ENCODE measurements around the gene NSUN6. TPM values are rescaled to one million over a fixed set of nuclear protein-coding genes. Genes with fewer than 3 reads are reported as not detected.
"Not testable (repeated sequence)": the region's sequence is repeated elsewhere in the genome, so short reads cannot be mapped to it uniquely, and the experiment has no call there.

NSUN6 gene
- total RNA-seq, 1 experiment from 2014 or later = 8.4 TPM

- no peaks in the 10 kb centered on the region for H3K9me3 ChIP-seq (replicated peaks)
- peak overlapping the region; percentile 62 for H3K4me3 ChIP-seq
- no peak overlapping the region for H3K27ac ChIP-seq
- peak in 1 of 2 experiments; percentile 20 for DNase-seq (ENCODE audit: low read depth in 1 of 2, low spot score in 2 of 2)
- H3K36me3 ChIP-seq = peaks cover 5% of the 10 kb centered on the region
- H3K27me3 ChIP-seq (replicated peaks) = no peaks in the 10 kb centered on the region
- H3K4me1 ChIP-seq (replicated peaks) = no peaks in the 10 kb centered on the region
These were observed 886 bp downstream of the NSUN6 start for GRCh38 chr10:18650404-18650997.

- Histone ChIP-seq H3K9me3 (replicated peaks) (no peaks in the 10 kb centered on the region), H3K4me3 (no peak overlapping the region), H3K36me3 (peaks cover 9% of the 10 kb centered on the region), H3K4me1 (replicated peaks) (no peaks in the 10 kb centered on the region), H3K27ac (no peak overlapping the region), H3K27me3 (replicated peaks) (no peaks in the 10 kb centered on the region)
- DNase-seq (ENCODE audit: low read depth in 1 of 2, low spot score in 2 of 2) = no peak
These were observed 1.9 kb downstream of the NSUN6 start for GRCh38 chr10:18649364-18649959.

GRCh38 chr10:18647945-18648344, 3.4 kb downstream of the NSUN6 start:
- H3K27ac ChIP-seq = no peak overlapping the region

GRCh38 chr10:18647151-18647550, 4.2 kb downstream of the NSUN6 start:
- Histone ChIP-seq H3K4me3 (no peak overlapping the region), H3K27me3 (replicated peaks) (no peaks in the 10 kb centered on the region), H3K4me1 (replicated peaks) (no peaks in the 10 kb centered on the region), H3K9me3 (replicated peaks) (no peaks in the 10 kb centered on the region), H3K36me3 (peaks cover 9% of the 10 kb centered on the region), H3K27ac (no peak overlapping the region)
- no peak for DNase-seq (ENCODE audit: low read depth in 1 of 2, low spot score in 2 of 2)

More at GRCh38 chr10:18647945-18648344, 3.4 kb downstream of the NSUN6 start:
- no peak overlapping the region for H3K4me3 ChIP-seq
- no peak for DNase-seq (ENCODE audit: low read depth in 1 of 2, low spot score in 2 of 2)
- no peaks in the 10 kb centered on the region for H3K9me3 ChIP-seq (replicated peaks)
- peaks cover 9% of the 10 kb centered on the region for H3K36me3 ChIP-seq
- H3K4me1 ChIP-seq (replicated peaks) = no peaks in the 10 kb centered on the region
- no peaks in the 10 kb centered on the region for H3K27me3 ChIP-seq (replicated peaks)

- not testable (repeated sequence) for H3K27ac ChIP-seq; H3K36me3 ChIP-seq; H3K4me1 ChIP-seq (replicated peaks); H3K4me3 ChIP-seq; H3K27me3 ChIP-seq (replicated peaks); H3K9me3 ChIP-seq (replicated peaks); DNase-seq (ENCODE audit: low read depth in 1 of 2, low spot score in 2 of 2)
These were observed 11.7 kb downstream of the NSUN6 start for GRCh38 chr10:18639719-18640118.

GRCh38 chr10:18637400-18637799, 14.0 kb downstream of the NSUN6 start:
- H3K4me3 ChIP-seq; H3K27me3 ChIP-seq (replicated peaks); H3K27ac ChIP-seq; H3K9me3 ChIP-seq (replicated peaks); DNase-seq (ENCODE audit: low read depth in 1 of 2, low spot score in 2 of 2); H3K36me3 ChIP-seq; H3K4me1 ChIP-seq (replicated peaks): not testable (repeated sequence)

- no peak overlapping the region for H3K27ac ChIP-seq
- H3K9me3 ChIP-seq (replicated peaks) = no peaks in the 10 kb centered on the region
- no peak overlapping the region for H3K4me3 ChIP-seq
- H3K27me3 ChIP-seq (replicated peaks) = no peaks in the 10 kb centered on the region
- H3K36me3 ChIP-seq = peaks cover 3% of the 10 kb centered on the region; the same call in 1 of the 2 replicates
- no peak for DNase-seq (ENCODE audit: low read depth in 1 of 2, low spot score in 2 of 2)
- H3K4me1 ChIP-seq (replicated peaks) = no peaks in the 10 kb centered on the region
These were observed 15.4 kb downstream of the NSUN6 start for GRCh38 chr10:18635995-18636394.

GRCh38 chr10:18632500-18632899, 18.9 kb downstream of the NSUN6 start:
- not testable (repeated sequence) for H3K9me3 ChIP-seq (replicated peaks); H3K4me3 ChIP-seq

GRCh38 chr10:18627452-18628018, 23.9 kb downstream of the NSUN6 start:
- H3K4me1 ChIP-seq (replicated peaks); H3K9me3 ChIP-seq (replicated peaks); H3K36me3 ChIP-seq; H3K27me3 ChIP-seq (replicated peaks): not testable (repeated sequence)
- H3K4me3 ChIP-seq = peak overlapping the region; percentile 47
- H3K27ac ChIP-seq = peak overlapping the region; percentile 77
- peak; percentile 75 to 89 for DNase-seq (ENCODE audit: low read depth in 1 of 2, low spot score in 2 of 2)

More at GRCh38 chr10:18632500-18632899, 18.9 kb downstream of the NSUN6 start:
- H3K4me1 ChIP-seq (replicated peaks); H3K27ac ChIP-seq; H3K36me3 ChIP-seq; DNase-seq (ENCODE audit: low read depth in 1 of 2, low spot score in 2 of 2); H3K27me3 ChIP-seq (replicated peaks): not testable (repeated sequence)

- H3K27ac ChIP-seq = no peak overlapping the region
- peaks cover 5% of the 10 kb centered on the region for H3K36me3 ChIP-seq
- H3K27me3 ChIP-seq (replicated peaks) = no peaks in the 10 kb centered on the region
- no peaks in the 10 kb centered on the region for H3K9me3 ChIP-seq (replicated peaks)
- no peak for DNase-seq (ENCODE audit: low read depth in 1 of 2, low spot score in 2 of 2)
- H3K4me3 ChIP-seq = no peak overlapping the region
- H3K4me1 ChIP-seq (replicated peaks) = no peaks in the 10 kb centered on the region
These were observed 25.5 kb downstream of the NSUN6 start for GRCh38 chr10:18625886-18626285.

- H3K4me3 ChIP-seq; DNase-seq (ENCODE audit: low read depth in 1 of 2, low spot score in 2 of 2); H3K4me1 ChIP-seq (replicated peaks); H3K9me3 ChIP-seq (replicated peaks); H3K36me3 ChIP-seq; H3K27ac ChIP-seq; H3K27me3 ChIP-seq (replicated peaks): not testable (repeated sequence)
These were observed 27.7 kb downstream of the NSUN6 start for GRCh38 chr10:18623671-18624070.

- Histone ChIP-seq H3K9me3 (replicated peaks) (no peaks in the 10 kb centered on the region), H3K27me3 (replicated peaks) (no peaks in the 10 kb centered on the region), H3K27ac (no peak overlapping the region), H3K36me3 (peaks cover 12% of the 10 kb centered on the region), H3K4me1 (replicated peaks) (no peaks in the 10 kb centered on the region), H3K4me3 (no peak overlapping the region)
- DNase-seq (ENCODE audit: low read depth in 1 of 2, low spot score in 2 of 2) = no peak
These were observed 30.5 kb downstream of the NSUN6 start for GRCh38 chr10:18620856-18621255.

GRCh38 chr10:18619016-18619415, 32.4 kb downstream of the NSUN6 start:
- no peaks in the 10 kb centered on the region for H3K4me1 ChIP-seq (replicated peaks)
- no peaks in the 10 kb centered on the region for H3K9me3 ChIP-seq (replicated peaks)
- H3K27ac ChIP-seq = no peak overlapping the region
- H3K27me3 ChIP-seq (replicated peaks) = no peaks in the 10 kb centered on the region
- H3K4me3 ChIP-seq = no peak overlapping the region
- peaks cover 17% of the 10 kb centered on the region for H3K36me3 ChIP-seq
- no peak for DNase-seq (ENCODE audit: low read depth in 1 of 2, low spot score in 2 of 2)

- Histone ChIP-seq H3K4me3 (no peak overlapping the region), H3K4me1 (replicated peaks) (no peaks in the 10 kb centered on the region; the same call in 1 of the 2 replicates), H3K9me3 (replicated peaks) (no peaks in the 10 kb centered on the region), H3K27me3 (replicated peaks) (no peaks in the 10 kb centered on the region), H3K36me3 (peaks cover 17% of the 10 kb centered on the region), H3K27ac (no peak overlapping the region)
- DNase-seq (ENCODE audit: low read depth in 1 of 2, low spot score in 2 of 2) = no peak
These were observed 35.0 kb downstream of the NSUN6 start for GRCh38 chr10:18616337-18616736.
